SU-DHL-6 (cell line): Measurements from ENCODE around the gene GPR152.

Experiments used
- EZH2phosphoT487 ChIP-seq: fragments of 200-600 bp; sonication (generic), shearing (Covaris generic); conservative IDR thresholded peaks from 2 replicates; pipeline ENCODE4 v1.6.1; 2018; ENCODE audit warnings: mild to moderate bottlenecking, antibody characterized with exemption, low read length, moderate library complexity, mixed read lengths
- TF ChIP-seq, protein P1 (sequence below): fragments of 200-600 bp; sonication (generic); IDR thresholded peaks from one replicate; pipeline ENCODE4 v1.5.1; 2017; ENCODE audit warnings: antibody characterized with exemption, mild to moderate bottlenecking, low read length, moderate library complexity; ENCODE audit not compliant: insufficient read depth, poor library complexity, severe bottlenecking

DNA sequence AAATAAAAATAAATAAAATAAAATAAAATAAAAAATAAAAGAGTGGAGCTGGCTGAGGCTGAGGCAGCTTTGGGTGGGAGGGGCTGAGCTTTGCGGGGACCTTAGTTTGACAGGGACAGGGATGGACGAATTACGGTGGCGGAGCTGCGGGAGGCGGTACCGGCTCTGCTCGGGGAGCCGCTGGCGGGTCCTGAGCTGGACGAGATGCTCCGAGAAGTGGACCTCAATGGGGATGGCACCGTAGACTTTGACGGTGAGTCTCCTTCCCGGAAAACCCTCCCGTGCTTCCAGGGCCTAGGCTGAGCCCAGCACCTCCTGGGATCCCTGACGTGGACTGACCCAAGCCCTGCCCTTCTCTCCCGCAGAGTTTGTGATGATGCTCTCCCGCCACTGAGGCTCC, 5.7 kb upstream of the GPR152 start:
- TF ChIP-seq, protein P1, sequence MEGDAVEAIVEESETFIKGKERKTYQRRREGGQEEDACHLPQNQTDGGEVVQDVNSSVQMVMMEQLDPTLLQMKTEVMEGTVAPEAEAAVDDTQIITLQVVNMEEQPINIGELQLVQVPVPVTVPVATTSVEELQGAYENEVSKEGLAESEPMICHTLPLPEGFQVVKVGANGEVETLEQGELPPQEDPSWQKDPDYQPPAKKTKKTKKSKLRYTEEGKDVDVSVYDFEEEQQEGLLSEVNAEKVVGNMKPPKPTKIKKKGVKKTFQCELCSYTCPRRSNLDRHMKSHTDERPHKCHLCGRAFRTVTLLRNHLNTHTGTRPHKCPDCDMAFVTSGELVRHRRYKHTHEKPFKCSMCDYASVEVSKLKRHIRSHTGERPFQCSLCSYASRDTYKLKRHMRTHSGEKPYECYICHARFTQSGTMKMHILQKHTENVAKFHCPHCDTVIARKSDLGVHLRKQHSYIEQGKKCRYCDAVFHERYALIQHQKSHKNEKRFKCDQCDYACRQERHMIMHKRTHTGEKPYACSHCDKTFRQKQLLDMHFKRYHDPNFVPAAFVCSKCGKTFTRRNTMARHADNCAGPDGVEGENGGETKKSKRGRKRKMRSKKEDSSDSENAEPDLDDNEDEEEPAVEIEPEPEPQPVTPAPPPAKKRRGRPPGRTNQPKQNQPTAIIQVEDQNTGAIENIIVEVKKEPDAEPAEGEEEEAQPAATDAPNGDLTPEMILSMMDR, result no peak
- TF ChIP-seq EZH2phosphoT487, result no peak
